Smooth muscle cell of the umbilical artery (primary cell): Measurements from ENCODE around the gene SLMAP. TPM values are rescaled to one million over a fixed set of nuclear protein-coding genes. Genes with fewer than 3 reads are reported as not detected.

Experiments used
- total RNA-seq: library from RNA; depleted of rRNA; stranded (reverse); fragments of >200 nt; gene quantifications from 2 replicates; pipeline ENCODE4 v1.2.3, GENCODE V29; 2014

Gene SLMAP, protein sequence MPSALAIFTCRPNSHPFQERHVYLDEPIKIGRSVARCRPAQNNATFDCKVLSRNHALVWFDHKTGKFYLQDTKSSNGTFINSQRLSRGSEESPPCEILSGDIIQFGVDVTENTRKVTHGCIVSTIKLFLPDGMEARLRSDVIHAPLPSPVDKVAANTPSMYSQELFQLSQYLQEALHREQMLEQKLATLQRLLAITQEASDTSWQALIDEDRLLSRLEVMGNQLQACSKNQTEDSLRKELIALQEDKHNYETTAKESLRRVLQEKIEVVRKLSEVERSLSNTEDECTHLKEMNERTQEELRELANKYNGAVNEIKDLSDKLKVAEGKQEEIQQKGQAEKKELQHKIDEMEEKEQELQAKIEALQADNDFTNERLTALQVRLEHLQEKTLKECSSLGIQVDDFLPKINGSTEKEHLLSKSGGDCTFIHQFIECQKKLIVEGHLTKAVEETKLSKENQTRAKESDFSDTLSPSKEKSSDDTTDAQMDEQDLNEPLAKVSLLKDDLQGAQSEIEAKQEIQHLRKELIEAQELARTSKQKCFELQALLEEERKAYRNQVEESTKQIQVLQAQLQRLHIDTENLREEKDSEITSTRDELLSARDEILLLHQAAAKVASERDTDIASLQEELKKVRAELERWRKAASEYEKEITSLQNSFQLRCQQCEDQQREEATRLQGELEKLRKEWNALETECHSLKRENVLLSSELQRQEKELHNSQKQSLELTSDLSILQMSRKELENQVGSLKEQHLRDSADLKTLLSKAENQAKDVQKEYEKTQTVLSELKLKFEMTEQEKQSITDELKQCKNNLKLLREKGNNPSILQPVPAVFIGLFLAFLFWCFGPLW
- 64.9 and 80.8 TPM in 2 replicates for total RNA-seq

DNA sequence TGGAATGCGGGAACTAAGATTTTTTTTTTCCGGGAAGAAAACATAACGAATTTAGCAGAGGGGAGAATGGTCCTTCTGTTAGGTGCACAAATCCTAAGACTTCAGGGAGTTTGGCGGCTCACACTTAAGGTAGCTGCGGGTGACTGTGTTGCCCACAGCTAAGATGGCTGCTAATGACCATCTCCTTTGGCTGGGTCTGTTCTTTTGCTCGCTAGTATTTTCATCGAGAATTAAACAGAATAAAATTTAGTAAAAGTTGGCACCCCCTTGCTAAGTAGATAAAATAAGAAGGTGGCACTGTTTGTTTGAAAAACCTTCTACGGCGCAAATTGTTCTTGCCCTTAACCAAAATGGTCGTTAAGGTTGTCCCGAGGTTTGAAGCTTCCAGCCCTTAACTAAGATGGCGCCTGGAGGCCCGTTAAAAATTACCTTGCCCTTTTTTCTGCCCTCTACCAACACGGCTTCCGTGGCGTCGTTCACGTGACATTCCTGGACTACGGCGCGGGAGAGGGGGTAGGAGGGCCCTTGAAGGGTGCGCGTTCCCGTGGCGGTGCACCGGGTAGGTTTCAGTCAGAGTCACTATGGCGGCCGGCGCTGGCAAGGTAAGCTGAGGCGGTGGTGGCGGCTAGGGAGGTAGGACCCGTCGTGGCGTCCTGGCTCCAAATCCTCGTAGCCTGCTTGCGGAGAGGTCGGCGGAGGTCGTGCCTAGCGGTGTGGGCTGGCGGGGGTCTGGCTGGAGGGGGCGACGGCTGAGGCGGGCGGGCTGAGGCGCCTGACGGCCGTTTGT is at the start of gene SLMAP:
Gene SLMAP (plus strand): TSS at position 569 of the 787 bp plus-strand sequence. CDS start 1,343 bp downstream, outside the sequence.

Other genes starting within 250 kb of the SLMAP start
- gene DNAH12, start 212.0 kb upstream of the SLMAP start, total RNA-seq = 0.37 and 0.59 TPM in 2 replicates
- gene PDE12, start 200.0 kb upstream of the SLMAP start, total RNA-seq = 16.6 and 29.8 TPM in 2 replicates
- gene ARF4, start 159.0 kb upstream of the SLMAP start, total RNA-seq = 347 and 367 TPM in 2 replicates
- gene DENND6A, start 63.2 kb upstream of the SLMAP start, total RNA-seq = 11.9 and 14.9 TPM in 2 replicates